Measurements from ENCODE around the gene C2CD3.

Gene C2CD3

GRCh38 chr11:74018331-74019005 is 152.3 kb downstream of the C2CD3 start:
- TF ChIP-seq SIN3A (IDR thresholded peaks at IDR 0.05; ENCODE audit: borderline replicate concordance, insufficient read depth, low read length) (no peak), REST (IDR thresholded peaks at IDR 0.05; ENCODE audit: insufficient read depth in 1 of 2, low read depth in 2 of 2, low read length in 2 of 2) (no peak), TAF1 (IDR thresholded peaks at IDR 0.05; ENCODE audit: borderline replicate concordance, insufficient read depth, low read length) (no peak), POLR2AphosphoS5 (IDR thresholded peaks at IDR 0.05; ENCODE audit: low read depth, low read length) (no peak), FOXP2 (optimal IDR thresholded peaks at IDR 0.05; ENCODE audit: borderline replicate concordance, extremely low read depth, extremely low read length, insufficient read depth) (no peak)

- no peak for TF ChIP-seq REST (IDR thresholded peaks at IDR 0.05; ENCODE audit: insufficient read depth in 1 of 2, low read depth in 2 of 2, low read length in 2 of 2)
- no peak for TF ChIP-seq POLR2AphosphoS5 (IDR thresholded peaks at IDR 0.05; ENCODE audit: low read depth, low read length)
- no peak for TF ChIP-seq FOXP2 (optimal IDR thresholded peaks at IDR 0.05; ENCODE audit: borderline replicate concordance, extremely low read depth, extremely low read length, insufficient read depth)
- TF ChIP-seq SIN3A (IDR thresholded peaks at IDR 0.05; ENCODE audit: borderline replicate concordance, insufficient read depth, low read length): no peak
- TF ChIP-seq TAF1 (IDR thresholded peaks at IDR 0.05; ENCODE audit: borderline replicate concordance, insufficient read depth, low read length): no peak
Measured at GRCh38 chr11:74017631-74018030, 153.2 kb downstream of the C2CD3 start.

- TF ChIP-seq REST (IDR thresholded peaks at IDR 0.05; ENCODE audit: insufficient read depth in 1 of 2, low read depth in 2 of 2, low read length in 2 of 2) (no peak), SIN3A (IDR thresholded peaks at IDR 0.05; ENCODE audit: borderline replicate concordance, insufficient read depth, low read length) (no peak), FOXP2 (optimal IDR thresholded peaks at IDR 0.05; ENCODE audit: borderline replicate concordance, extremely low read depth, extremely low read length, insufficient read depth) (no peak), TAF1 (IDR thresholded peaks at IDR 0.05; ENCODE audit: borderline replicate concordance, insufficient read depth, low read length) (no peak), POLR2AphosphoS5 (IDR thresholded peaks at IDR 0.05; ENCODE audit: low read depth, low read length) (no peak)
Measured at GRCh38 chr11:74015919-74016684, 154.7 kb downstream of the C2CD3 start.

GRCh38 chr11:74014880-74015279 is 155.9 kb downstream of the C2CD3 start:
- TF ChIP-seq REST (IDR thresholded peaks at IDR 0.05; ENCODE audit: insufficient read depth in 1 of 2, low read depth in 2 of 2, low read length in 2 of 2): no peak
- no peak for TF ChIP-seq SIN3A (IDR thresholded peaks at IDR 0.05; ENCODE audit: borderline replicate concordance, insufficient read depth, low read length)
- no peak for TF ChIP-seq TAF1 (IDR thresholded peaks at IDR 0.05; ENCODE audit: borderline replicate concordance, insufficient read depth, low read length)
